Epithelial cell of alveolus of lung (primary cell): ENCODE results near the gene JAG2. TPM values are rescaled to one million over a fixed set of nuclear protein-coding genes. Genes with fewer than 3 reads are reported as not detected.

ENCODE experiments used
- total RNA-seq: library from RNA; depleted of rRNA; stranded (reverse); fragments of >200 nt; gene quantifications from 2 replicates; pipeline ENCODE4 v1.2.1, GENCODE V29; 2015

JAG2 gene
- 0.48 and 0.78 TPM in 2 replicates for total RNA-seq

DNA sequence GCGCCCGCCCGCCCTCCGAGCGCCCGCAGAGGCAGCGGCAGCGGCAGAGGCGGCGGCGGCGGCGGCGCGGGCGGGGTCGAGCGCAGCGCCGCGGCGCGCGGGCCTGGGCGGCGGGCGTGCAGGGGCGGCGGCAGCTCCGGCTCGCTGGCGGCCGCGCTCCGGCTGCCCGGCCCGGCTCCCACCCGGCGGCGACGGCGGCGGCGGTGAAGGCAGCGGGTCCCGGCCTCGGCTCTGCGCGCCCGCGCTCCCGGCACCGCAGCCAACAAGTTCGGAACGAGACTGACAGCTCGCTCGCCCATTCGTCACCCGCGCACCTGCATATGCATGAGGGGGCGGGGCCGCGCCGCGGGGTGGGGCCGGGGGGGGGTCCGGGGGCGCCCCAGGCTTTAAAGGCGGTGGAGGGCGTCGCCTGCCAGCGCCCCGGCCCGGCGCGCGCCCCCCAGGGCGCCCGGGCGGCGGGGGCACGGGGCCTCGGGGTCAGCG lies at the start of gene JAG2:
Gene JAG2, minus strand, starts transcription at position 281 of the 483 bp plus-strand sequence. CDS start 356 bp downstream, outside the sequence.

DNA sequence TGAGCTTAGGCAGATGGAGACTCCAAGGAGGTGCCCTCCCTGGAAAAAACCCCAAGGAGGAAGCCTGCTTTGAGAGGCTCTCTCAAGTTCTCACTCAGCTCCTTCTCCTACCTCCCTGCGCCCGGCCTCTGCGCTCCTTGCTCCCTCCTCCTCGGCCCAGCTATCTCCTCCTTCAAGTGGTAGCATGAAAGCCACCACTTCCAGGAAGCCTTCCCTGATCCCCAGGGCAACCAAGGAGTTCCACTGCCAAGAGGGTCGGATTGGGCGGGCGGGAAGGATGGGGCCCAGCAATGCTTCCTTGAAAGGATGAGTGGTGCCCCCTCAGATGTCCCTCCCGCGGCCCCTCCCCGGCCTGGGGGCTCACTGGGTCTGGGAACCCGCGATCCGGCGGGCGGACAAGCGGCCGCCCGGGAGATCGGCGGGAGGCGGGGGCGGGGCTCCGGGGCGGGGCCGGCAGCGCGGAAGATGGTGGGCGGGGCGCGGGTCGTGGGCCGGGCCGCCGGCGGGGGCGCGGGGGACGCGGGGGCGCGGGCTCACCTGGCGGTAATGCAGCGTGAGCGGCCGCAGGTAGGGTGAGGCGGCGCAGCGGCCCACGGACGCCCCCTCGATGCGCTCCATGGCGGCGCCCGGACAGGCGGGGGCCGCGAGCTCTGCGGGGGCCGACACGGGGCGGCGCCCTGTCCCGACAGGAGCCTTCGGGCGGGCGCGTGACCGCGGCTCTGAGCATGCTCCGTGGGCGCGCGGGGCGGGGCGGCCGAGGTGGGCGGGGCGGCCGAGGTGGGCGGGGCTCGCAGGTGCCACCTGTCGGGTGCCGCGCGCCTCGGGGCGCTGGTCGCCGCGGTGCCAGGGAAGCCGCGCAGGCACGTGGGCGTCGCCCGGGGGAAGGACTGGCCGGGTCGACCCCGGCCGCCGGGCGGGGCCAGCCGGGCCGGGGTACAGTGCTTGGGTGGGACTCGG lies 12.3 kb upstream of the JAG2 start, which contains the start of gene NUDT14:
Gene NUDT14, minus strand, starts transcription at position 721 of the 957 bp plus-strand sequence. Its CDS starts 103 bp downstream, at position 618.

Other genes starting within 250 kb of the JAG2 start
- gene PLD4, start 243.9 kb downstream of the JAG2 start, total RNA-seq = not detected in 2 replicates
- 7.6 and 22.5 TPM in 2 replicates for gene AHNAK2, start 190.4 kb downstream of the JAG2 start, total RNA-seq
- 8.3 and 8.9 TPM in 2 replicates for gene CLBA1, start 183.0 kb downstream of the JAG2 start, total RNA-seq
- 20.1 and 33.4 TPM in 2 replicates for gene CDCA4, start 147.7 kb downstream of the JAG2 start, total RNA-seq
- gene GPR132, start 103.3 kb downstream of the JAG2 start, total RNA-seq = 0.13 and 0.16 TPM in 2 replicates
- gene NUDT14, start 12.5 kb upstream of the JAG2 start, total RNA-seq = 3.7 and 7.5 TPM in 2 replicates
- gene BTBD6, start 79.8 kb upstream of the JAG2 start, total RNA-seq = 24.1 and 63.5 TPM in 2 replicates
- gene BRF1, start 132.2 kb upstream of the JAG2 start, total RNA-seq = 21.2 and 28.7 TPM in 2 replicates
- 36.2 and 36.5 TPM in 2 replicates for gene PACS2, start 146.0 kb upstream of the JAG2 start, total RNA-seq
- gene TEX22, start 229.8 kb upstream of the JAG2 start, total RNA-seq = 0.13 and 1.4 TPM in 2 replicates